WTC11 (cell line): Measurements from ENCODE around the gene STAC2. TPM values are rescaled to one million over a fixed set of nuclear protein-coding genes. Genes with fewer than 3 reads are reported as not detected.

Experiments
- ATAC-seq: fragments of 200-7000 bp; cut with Tn5 transposase; 2 replicates; pipeline ENCODE4 v1.10.0; 2021; ENCODE audit warnings: mild to moderate bottlenecking, moderate library complexity
- CTCF ChIA-PET: fragments of 300-600 bp; sonication (Branson Sonifier 250); formaldehyde crosslinking; loops from one replicate; lab custom pipeline; 2021; ENCODE audit warnings: antibody characterized with exemption; lab: Charles Lee
- POLR2A ChIA-PET: fragments of 350-600 bp; sonication (Branson Sonifier 250); formaldehyde crosslinking; loops from one replicate; lab custom pipeline; 2021; ENCODE audit warnings: antibody characterized with exemption; lab: Charles Lee
- DNase-seq: peaks from one replicate; pipeline ENCODE4 v3.0.0; 2021; ENCODE audit warnings: low spot score
- H3K27ac Mint-ChIP-seq: 2 replicates; pipeline ENCODE4 v1.8.0; 2021; ENCODE audit warnings: mixed read lengths
- H3K27me3 Mint-ChIP-seq: 2 replicates; pipeline ENCODE4 v1.8.0; 2021; ENCODE audit warnings: low read depth, mild to moderate bottlenecking, moderate library complexity, mixed read lengths
- H3K36me3 Mint-ChIP-seq: 2 replicates; pipeline ENCODE4 v1.8.0; 2021; ENCODE audit warnings: mixed read lengths
- H3K4me1 Mint-ChIP-seq: 2 replicates; pipeline ENCODE4 v1.8.0; 2022; ENCODE audit warnings: mixed read lengths
- H3K4me3 Mint-ChIP-seq: 2 replicates; pipeline ENCODE4 v1.8.0; 2021; ENCODE audit warnings: mild to moderate bottlenecking, moderate library complexity, mixed read lengths
- H3K9me3 Mint-ChIP-seq: 2 replicates; pipeline ENCODE4 v1.8.0; 2021; ENCODE audit warnings: mixed read lengths
- AFF4 ChIP-seq: sonication (generic); formaldehyde crosslinking; IDR thresholded peaks from 2 replicates; pipeline ENCODE4 v1.8.1; 2023; ENCODE audit warnings: mild to moderate bottlenecking, missing genetic modification reagents, borderline replicate concordance
- ATF1 ChIP-seq: sonication (generic); formaldehyde crosslinking; IDR thresholded peaks from 2 replicates; pipeline ENCODE4 v1.8.1; 2023; ENCODE audit warnings: mild to moderate bottlenecking, moderate library complexity, missing genetic modification reagents
- ATF6 ChIP-seq: sonication (generic); formaldehyde crosslinking; IDR thresholded peaks from 2 replicates; pipeline ENCODE4 v1.8.1; 2023; ENCODE audit warnings: mild to moderate bottlenecking, missing genetic modification reagents
- CDX4 ChIP-seq: fragments of 250-450 bp; sonication (Bioruptor Pico); IDR thresholded peaks from 2 replicates; pipeline ENCODE4 v1.9.0; 2021; ENCODE audit warnings: moderate library complexity, mild to moderate bottlenecking, inconsistent platforms, borderline replicate concordance
- E2F1 ChIP-seq: sonication (generic); formaldehyde crosslinking; IDR thresholded peaks from 2 replicates; pipeline ENCODE4 v1.8.0; 2022; ENCODE audit warnings: mild to moderate bottlenecking, missing genetic modification reagents
- E2F5 ChIP-seq: sonication (generic); formaldehyde crosslinking; IDR thresholded peaks from 2 replicates; pipeline ENCODE4 v1.8.1; 2022; ENCODE audit warnings: mild to moderate bottlenecking, moderate library complexity, missing genetic modification reagents
- FOXP1 ChIP-seq: sonication (generic); formaldehyde crosslinking; IDR thresholded peaks from 2 replicates; pipeline ENCODE4 v1.8.0; 2022; ENCODE audit warnings: missing genetic modification reagents, mild to moderate bottlenecking, moderate library complexity, borderline replicate concordance
- JAZF1 ChIP-seq: fragments of 250-450 bp; sonication (Bioruptor Pico); IDR thresholded peaks from 2 replicates; pipeline ENCODE4 v1.9.0; 2021; ENCODE audit warnings: moderate library complexity, mild to moderate bottlenecking, inconsistent platforms
- MYBL2 ChIP-seq: sonication (generic); formaldehyde crosslinking; IDR thresholded peaks from 2 replicates; pipeline ENCODE4 v1.8.1; 2023; ENCODE audit warnings: mild to moderate bottlenecking, moderate library complexity, missing genetic modification reagents
- NFYB ChIP-seq: sonication (generic); formaldehyde crosslinking; conservative IDR thresholded peaks from 2 replicates; pipeline ENCODE4 v1.8.0; 2022; ENCODE audit warnings: low read depth, missing genetic modification reagents
- PRDM15 ChIP-seq: sonication (generic); formaldehyde crosslinking; IDR thresholded peaks from 2 replicates; pipeline ENCODE4 v1.8.0; 2022; ENCODE audit warnings: missing genetic modification reagents
- SMAD3 ChIP-seq: sonication (generic); formaldehyde crosslinking; IDR thresholded peaks from 2 replicates; pipeline ENCODE4 v1.8.0; 2022; ENCODE audit warnings: missing genetic modification reagents, mild to moderate bottlenecking, borderline replicate concordance
- SMAD4 ChIP-seq: sonication (generic); formaldehyde crosslinking; IDR thresholded peaks from 2 replicates; pipeline ENCODE4 v1.8.0; 2022; ENCODE audit warnings: mild to moderate bottlenecking, missing genetic modification reagents
- SP1 ChIP-seq: sonication (generic); formaldehyde crosslinking; conservative IDR thresholded peaks from 2 replicates; pipeline ENCODE4 v1.8.1; 2022; ENCODE audit warnings: missing genetic modification reagents
- TEAD1 ChIP-seq: sonication (generic); formaldehyde crosslinking; IDR thresholded peaks from 2 replicates; pipeline ENCODE4 v1.8.0; 2022; ENCODE audit warnings: mild to moderate bottlenecking, missing genetic modification reagents
- USF2 ChIP-seq: sonication (generic); formaldehyde crosslinking; IDR thresholded peaks from 2 replicates; pipeline ENCODE4 v1.8.1; 2023; ENCODE audit warnings: mild to moderate bottlenecking, missing genetic modification reagents, moderate library complexity
- ZNF138 ChIP-seq: sonication (generic); formaldehyde crosslinking; conservative IDR thresholded peaks from 2 replicates; pipeline ENCODE4 v1.8.1; 2022; ENCODE audit warnings: mild to moderate bottlenecking, moderate library complexity, missing genetic modification reagents
- ZNF232 ChIP-seq: sonication (generic); formaldehyde crosslinking; IDR thresholded peaks from 2 replicates; pipeline ENCODE4 v1.8.0; 2022; ENCODE audit warnings: mild to moderate bottlenecking, missing genetic modification reagents
- ZNF281 ChIP-seq: sonication (generic); formaldehyde crosslinking; IDR thresholded peaks from 2 replicates; pipeline ENCODE4 v1.8.0; 2023; ENCODE audit warnings: mild to moderate bottlenecking, missing genetic modification reagents
- total RNA-seq: library from RNA; stranded (reverse); gene quantifications from 3 replicates; pipeline ENCODE4 v1.2.3, GENCODE V29; 2021

The STAC2 gene
- total RNA-seq, 1 experiment from 2014 or later = 4.2 TPM

GRCh38 chr17:39225959-39226683 is 376 bp upstream of the STAC2 start (continued):
- TF ChIP-seq ZNF281 (CRISPR knock-in tag) = no peak
- no peak for TF ChIP-seq ZNF232 (CRISPR knock-in tag)
- peak; percentile 63 for TF ChIP-seq PRDM15 (CRISPR knock-in tag)
- no peak for TF ChIP-seq MYBL2
- TF ChIP-seq E2F1 (CRISPR knock-in tag) = no peak
- 0 out of 2 replicates have a peak, but pooled peaks have one; percentile 32 for TF ChIP-seq E2F5 (CRISPR knock-in tag)
- TF ChIP-seq SMAD3 = no peak
- no peak for TF ChIP-seq FOXP1 (CRISPR knock-in tag)
- no peak for TF ChIP-seq JAZF1 (CRISPR knock-in tag)
- TF ChIP-seq USF2 = no peak

- ATAC-seq (no peak), DNase-seq (no peak)
- H3K27ac Mint-ChIP-seq = no peak overlapping the region
- H3K36me3 Mint-ChIP-seq = no peaks in the 10 kb centered on the region
- ChIA-PET CTCF (interaction anchor here (3.4 kb wide), 1 partner anchor 11 kb away, joined by 40 read pairs; no protein-coding TSS in a partner anchor), POLR2A (no interaction called here)
- peaks cover 11% of the 10 kb centered on the region for H3K4me1 Mint-ChIP-seq
- H3K4me3 Mint-ChIP-seq = peak overlapping the region; percentile 80
- no peaks in the 10 kb centered on the region for H3K9me3 Mint-ChIP-seq
- peaks cover 47% of the 10 kb centered on the region for H3K27me3 Mint-ChIP-seq
- TF ChIP-seq CDX4 = no peak
- no peak for TF ChIP-seq NFYB (CRISPR knock-in tag)
- no peak for TF ChIP-seq TEAD1
- no peak for TF ChIP-seq ATF1
- no peak for TF ChIP-seq ZNF138 (CRISPR knock-in tag)
- TF ChIP-seq ATF6 = no peak
- no peak for TF ChIP-seq SMAD4 (CRISPR knock-in tag)
- no peak for TF ChIP-seq SP1 (CRISPR knock-in tag)
- no peak for TF ChIP-seq AFF4 (CRISPR knock-in tag)
Measured at GRCh38 chr17:39224778-39225307, 902 bp downstream of the STAC2 start.
